Measurements from ENCODE around the gene OPN1LW. TPM values are rescaled to one million over a fixed set of nuclear protein-coding genes. Genes with fewer than 3 reads are reported as not detected.
"Not testable (repeated sequence)": the region's sequence is repeated elsewhere in the genome, so short reads cannot be mapped to it uniquely, and the experiment has no call there.

OPN1LW gene
- total RNA-seq, 2 donors from 2014 or later: not detected

GRCh38 chrX:154183794-154184193 lies 39.8 kb downstream of the OPN1LW start:
- ATAC-seq (ENCODE audit: insufficient number of reproducible peaks, low FRiP score, low read depth); H3K36me3 ChIP-seq; H3K4me3 ChIP-seq; DNase-seq (ENCODE audit: low spot score); H3K9me3 ChIP-seq; H3K4me1 ChIP-seq (ENCODE audit: control insufficient read depth in 1 of 2, low read depth in 2 of 2); H3K27me3 ChIP-seq (replicated peaks; ENCODE audit: insufficient read depth); H3K27ac ChIP-seq: not testable (repeated sequence)

DNA sequence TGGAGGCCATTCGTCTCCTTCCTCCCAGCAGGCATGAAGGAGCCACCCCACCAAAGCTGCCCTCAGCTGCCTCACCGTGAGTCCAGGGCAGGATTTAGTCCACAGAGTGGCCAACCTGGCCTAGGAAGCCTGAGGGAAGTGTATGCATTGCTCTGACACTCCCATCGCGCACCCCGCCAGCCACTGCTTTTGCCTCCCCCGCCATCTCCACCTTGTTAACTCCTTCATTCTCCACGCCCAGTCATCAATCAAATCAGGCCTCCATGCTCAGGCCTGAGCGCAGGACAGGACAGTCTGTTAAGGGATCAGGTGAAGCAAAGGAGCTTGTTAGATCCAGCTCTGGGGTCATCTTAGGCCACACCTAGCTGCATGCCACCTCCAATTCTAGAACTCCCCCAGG lies 48.8 kb downstream of the OPN1LW start:
- not testable (repeated sequence) for H3K36me3 ChIP-seq; H3K4me3 ChIP-seq; DNase-seq (ENCODE audit: low spot score); H3K9me3 ChIP-seq; ATAC-seq (ENCODE audit: insufficient number of reproducible peaks, low FRiP score, low read depth); H3K27me3 ChIP-seq (replicated peaks; ENCODE audit: insufficient read depth); H3K4me1 ChIP-seq (ENCODE audit: control insufficient read depth in 1 of 2, low read depth in 2 of 2); H3K27ac ChIP-seq

DNA sequence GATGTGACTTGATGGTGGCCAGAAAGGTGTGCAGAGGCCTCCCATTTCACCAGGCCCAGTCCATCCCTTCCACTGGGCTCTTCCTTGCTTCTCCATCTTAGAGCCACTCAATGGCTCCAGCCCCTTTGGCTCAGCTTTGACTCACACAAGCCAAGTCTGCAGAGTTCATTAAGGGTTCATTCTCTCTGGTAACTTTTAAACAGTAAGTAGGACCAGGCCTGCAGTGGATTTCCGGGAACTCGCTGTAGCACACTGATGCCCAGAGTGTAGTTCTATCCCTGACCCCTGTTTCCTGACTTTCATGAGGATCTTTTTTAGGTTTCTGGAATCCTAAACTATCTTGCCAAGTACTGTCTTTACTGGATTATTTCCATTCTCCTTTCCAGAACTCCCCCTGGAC lies 50.3 kb downstream of the OPN1LW start:
- not testable (repeated sequence) for H3K4me3 ChIP-seq; H3K4me1 ChIP-seq (ENCODE audit: control insufficient read depth in 1 of 2, low read depth in 2 of 2); DNase-seq (ENCODE audit: low spot score); ATAC-seq (ENCODE audit: insufficient number of reproducible peaks, low FRiP score, low read depth); H3K9me3 ChIP-seq; H3K36me3 ChIP-seq; H3K27ac ChIP-seq; H3K27me3 ChIP-seq (replicated peaks; ENCODE audit: insufficient read depth)

GRCh38 chrX:154196466-154196865 lies 52.4 kb downstream of the OPN1LW start:
- H3K4me3 ChIP-seq; H3K9me3 ChIP-seq; H3K36me3 ChIP-seq; H3K27me3 ChIP-seq (replicated peaks; ENCODE audit: insufficient read depth); ATAC-seq (ENCODE audit: insufficient number of reproducible peaks, low FRiP score, low read depth); H3K27ac ChIP-seq; H3K4me1 ChIP-seq (ENCODE audit: control insufficient read depth in 1 of 2, low read depth in 2 of 2); DNase-seq (ENCODE audit: low spot score): not testable (repeated sequence)

Other genes with a start within 250 kb of the OPN1LW start
- gene AVPR2, start 239.6 kb upstream of the OPN1LW start, total RNA-seq: not detected
- 10 to 100 TPM; 31.7 to 92.1 TPM for gene ARHGAP4, start 218.0 kb upstream of the OPN1LW start, total RNA-seq
- gene NAA10, start 209.2 kb upstream of the OPN1LW start, total RNA-seq: 10 to 100 TPM; 60.1 to 66.4 TPM
- gene RENBP, start 199.6 kb upstream of the OPN1LW start, total RNA-seq: 10 to 100 TPM; 11.2 to 21.4 TPM
- 10 to 100 TPM; 51.6 to 58.9 TPM for gene HCFC1, start 172.4 kb upstream of the OPN1LW start, total RNA-seq
- gene TMEM187, start 171.5 kb upstream of the OPN1LW start, total RNA-seq: 10 to 100 TPM in 1 of 2 donors, under 1 TPM in 1; 0.78 to 23.4 TPM
- 10 to 100 TPM; 71.0 to 83.9 TPM for gene IRAK1, start 124.3 kb upstream of the OPN1LW start, total RNA-seq
- 100 to 1,000 TPM in 1 of 2 donors, 10 to 100 TPM in 1; 57.0 to 113 TPM for gene MECP2, start 46.5 kb upstream of the OPN1LW start, total RNA-seq
- not detected for gene OPN1MW, start 38.4 kb downstream of the OPN1LW start, total RNA-seq
- gene OPN1MW2, start 75.5 kb downstream of the OPN1LW start, total RNA-seq: not detected
- not detected for gene OPN1MW3, start 113.3 kb downstream of the OPN1LW start, total RNA-seq
- not detected for gene TEX28, start 150.9 kb downstream of the OPN1LW start, total RNA-seq
- under 1 TPM in 1 of 2 donors, not detected in 1; 0.42 TPM for gene TKTL1, start 151.6 kb downstream of the OPN1LW start, total RNA-seq
- over 10,000 TPM in 1 of 2 donors, 1,000 to 10,000 TPM in 1; 5,928 to 11,236 TPM for gene FLNA, start 230.4 kb downstream of the OPN1LW start, total RNA-seq
- gene EMD, start 235.1 kb downstream of the OPN1LW start, total RNA-seq: 10 to 100 TPM; 43.8 to 74.2 TPM